Activated B cell treated with CpG ODN at 0.5 μM for 24 hours (primary cell): ENCODE results near the gene NFIA. TPM values are rescaled to one million over a fixed set of nuclear protein-coding genes. Genes with fewer than 3 reads are reported as not detected.

Source experiments
- ATAC-seq: fragments of 200-7000 bp; cut with Tn5 transposase; one replicate; pipeline ENCODE4 v1.10.0; 2021; ENCODE audit warnings: low read depth, mild to moderate bottlenecking, moderate library complexity
- CTCF ChIA-PET: fragments of 350-600 bp; sonication (Branson Sonifier 250); formaldehyde crosslinking; loops from one replicate; lab custom pipeline; 2021; ENCODE audit warnings: antibody characterized with exemption; lab: Charles Lee
- POLR2A ChIA-PET: fragments of 350-600 bp; sonication (Branson Sonifier 250); formaldehyde crosslinking; loops from one replicate; lab custom pipeline; 2021; ENCODE audit warnings: antibody characterized with exemption; lab: Charles Lee
- DNase-seq: peaks from one replicate; pipeline ENCODE4 v3.0.0; 2022
- H3K27ac Mint-ChIP-seq: one replicate; pipeline ENCODE4 v1.8.0; 2020; ENCODE audit warnings: mixed read lengths
- H3K27me3 Mint-ChIP-seq: one replicate; pipeline ENCODE4 v1.8.0; 2021; ENCODE audit warnings: mixed read lengths
- H3K36me3 Mint-ChIP-seq: one replicate; pipeline ENCODE4 v1.8.0; 2021; ENCODE audit warnings: low read depth, mixed read lengths
- H3K4me1 Mint-ChIP-seq: one replicate; pipeline ENCODE4 v1.8.0; 2021; ENCODE audit warnings: mixed read lengths
- H3K4me3 Mint-ChIP-seq: one replicate; pipeline ENCODE4 v1.8.0; 2020; ENCODE audit warnings: mild to moderate bottlenecking, mixed read lengths
- H3K9me3 Mint-ChIP-seq: one replicate; pipeline ENCODE4 v1.8.0; 2020; ENCODE audit warnings: mixed read lengths
- intact Hi-C: fragments of 100-400 bp; cut with micrococcal nuclease; formaldehyde crosslinking; loops from one replicate; pipeline ENCODE4 v1.15.1; 2024
- total RNA-seq: library from RNA; stranded (reverse); gene quantifications from 2 replicates; pipeline ENCODE4 v1.2.3, GENCODE V29; 2022
- TF ChIP-seq, protein P1 (sequence below): fragments of 200-600 bp; IDR thresholded peaks from one replicate; pipeline ENCODE4 v1.8.0; 2022; ENCODE audit warnings: antibody characterized with exemption, mild to moderate bottlenecking

The NFIA gene
- total RNA-seq, 1 donor from 2014 or later, result 0.13 TPM

DNA sequence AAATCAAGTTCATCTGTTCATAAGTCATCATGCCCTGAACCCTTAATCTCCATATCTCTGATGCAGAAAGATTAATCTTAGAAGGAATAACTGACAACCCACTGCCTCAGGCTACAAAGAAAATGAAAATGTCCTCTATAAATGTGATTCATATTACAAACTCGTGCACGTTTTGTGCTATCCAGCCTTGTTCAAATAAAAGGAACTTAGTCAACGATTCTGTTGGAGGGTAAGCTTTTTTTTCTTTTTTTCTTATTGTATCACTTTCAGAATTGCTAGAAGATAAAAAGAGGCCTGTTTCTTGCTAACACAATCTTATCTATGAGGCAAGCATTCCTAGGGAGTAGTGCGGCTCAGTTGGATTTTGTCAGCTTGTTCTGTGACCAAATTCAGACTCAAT, 414.1 kb downstream of the NFIA start:
- ChIA-PET CTCF (no interaction called here), POLR2A (no interaction called here)
- no peak overlapping the region for H3K27ac Mint-ChIP-seq
- no peak for ATAC-seq
- no peak for DNase-seq
- peaks cover 2% of the 10 kb centered on the region for H3K27me3 Mint-ChIP-seq
- no peaks in the 10 kb centered on the region for H3K4me1 Mint-ChIP-seq
- TF ChIP-seq, protein P1, sequence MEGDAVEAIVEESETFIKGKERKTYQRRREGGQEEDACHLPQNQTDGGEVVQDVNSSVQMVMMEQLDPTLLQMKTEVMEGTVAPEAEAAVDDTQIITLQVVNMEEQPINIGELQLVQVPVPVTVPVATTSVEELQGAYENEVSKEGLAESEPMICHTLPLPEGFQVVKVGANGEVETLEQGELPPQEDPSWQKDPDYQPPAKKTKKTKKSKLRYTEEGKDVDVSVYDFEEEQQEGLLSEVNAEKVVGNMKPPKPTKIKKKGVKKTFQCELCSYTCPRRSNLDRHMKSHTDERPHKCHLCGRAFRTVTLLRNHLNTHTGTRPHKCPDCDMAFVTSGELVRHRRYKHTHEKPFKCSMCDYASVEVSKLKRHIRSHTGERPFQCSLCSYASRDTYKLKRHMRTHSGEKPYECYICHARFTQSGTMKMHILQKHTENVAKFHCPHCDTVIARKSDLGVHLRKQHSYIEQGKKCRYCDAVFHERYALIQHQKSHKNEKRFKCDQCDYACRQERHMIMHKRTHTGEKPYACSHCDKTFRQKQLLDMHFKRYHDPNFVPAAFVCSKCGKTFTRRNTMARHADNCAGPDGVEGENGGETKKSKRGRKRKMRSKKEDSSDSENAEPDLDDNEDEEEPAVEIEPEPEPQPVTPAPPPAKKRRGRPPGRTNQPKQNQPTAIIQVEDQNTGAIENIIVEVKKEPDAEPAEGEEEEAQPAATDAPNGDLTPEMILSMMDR, result no peak
- H3K36me3 Mint-ChIP-seq, result no peaks in the 10 kb centered on the region
- intact Hi-C loops, result no loop called here
- H3K9me3 Mint-ChIP-seq, result no peaks in the 10 kb centered on the region
- H3K4me3 Mint-ChIP-seq, result no peak overlapping the region

DNA sequence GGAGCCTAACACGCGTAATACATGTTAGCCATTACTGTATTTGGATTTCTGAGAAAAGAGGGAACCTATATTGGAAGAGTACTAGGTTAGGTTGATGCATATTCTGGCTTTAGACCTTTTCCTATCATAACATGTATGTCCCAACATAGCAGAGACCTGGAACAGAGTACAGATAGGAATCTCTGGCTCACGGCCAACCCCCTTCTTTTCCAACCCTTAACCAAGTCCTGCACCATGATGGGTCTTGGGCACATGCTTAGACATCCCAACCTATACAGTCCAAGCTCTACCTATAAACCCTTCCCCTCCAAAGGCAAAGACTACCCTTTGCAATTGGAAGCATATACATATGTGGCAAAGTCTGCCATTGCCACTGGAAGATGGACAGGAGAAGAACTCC, 414.7 kb downstream of the NFIA start:
- no peak overlapping the region for H3K4me3 Mint-ChIP-seq
- H3K4me1 Mint-ChIP-seq, result no peaks in the 10 kb centered on the region
- H3K27ac Mint-ChIP-seq, result no peak overlapping the region
- DNase-seq, result no peak
- H3K36me3 Mint-ChIP-seq, result no peaks in the 10 kb centered on the region
- POLR2A ChIA-PET, result no interaction called here
- no peaks in the 10 kb centered on the region for H3K9me3 Mint-ChIP-seq
- TF ChIP-seq, protein P1, result no peak
- CTCF ChIA-PET, result no interaction called here
- intact Hi-C loops, result no loop called here
- ATAC-seq, result no peak
- H3K27me3 Mint-ChIP-seq, result peaks cover 2% of the 10 kb centered on the region

DNA sequence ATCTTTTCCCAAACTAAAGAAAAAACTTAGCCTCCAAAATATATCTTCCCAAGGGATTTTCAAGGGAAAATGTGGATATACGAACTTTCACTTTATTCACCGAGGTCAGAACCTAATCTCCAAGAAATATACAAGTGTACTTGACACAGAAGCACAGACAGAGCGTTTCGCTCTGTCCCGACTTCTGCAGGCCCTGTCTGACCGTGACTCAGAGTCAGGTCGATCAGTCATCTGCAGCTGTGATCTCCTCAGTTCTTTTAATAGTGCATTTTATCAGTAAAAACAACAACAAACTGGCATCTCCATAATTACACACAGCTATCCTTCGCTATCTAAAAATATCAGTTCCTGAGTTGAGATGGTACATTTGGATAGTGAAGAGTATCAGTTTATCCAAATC, 416.0 kb downstream of the NFIA start:
- DNase-seq, result no peak
- no peaks in the 10 kb centered on the region for H3K9me3 Mint-ChIP-seq
- H3K4me3 Mint-ChIP-seq, result no peak overlapping the region
- H3K4me1 Mint-ChIP-seq, result no peaks in the 10 kb centered on the region
- peaks cover 2% of the 10 kb centered on the region for H3K27me3 Mint-ChIP-seq
- no peak overlapping the region for H3K27ac Mint-ChIP-seq
- TF ChIP-seq, protein P1, result no peak
- CTCF ChIA-PET, result no interaction called here
- no peak for ATAC-seq
- H3K36me3 Mint-ChIP-seq, result no peaks in the 10 kb centered on the region
- POLR2A ChIA-PET, result no interaction called here
- intact Hi-C loops, result no loop called here

DNA sequence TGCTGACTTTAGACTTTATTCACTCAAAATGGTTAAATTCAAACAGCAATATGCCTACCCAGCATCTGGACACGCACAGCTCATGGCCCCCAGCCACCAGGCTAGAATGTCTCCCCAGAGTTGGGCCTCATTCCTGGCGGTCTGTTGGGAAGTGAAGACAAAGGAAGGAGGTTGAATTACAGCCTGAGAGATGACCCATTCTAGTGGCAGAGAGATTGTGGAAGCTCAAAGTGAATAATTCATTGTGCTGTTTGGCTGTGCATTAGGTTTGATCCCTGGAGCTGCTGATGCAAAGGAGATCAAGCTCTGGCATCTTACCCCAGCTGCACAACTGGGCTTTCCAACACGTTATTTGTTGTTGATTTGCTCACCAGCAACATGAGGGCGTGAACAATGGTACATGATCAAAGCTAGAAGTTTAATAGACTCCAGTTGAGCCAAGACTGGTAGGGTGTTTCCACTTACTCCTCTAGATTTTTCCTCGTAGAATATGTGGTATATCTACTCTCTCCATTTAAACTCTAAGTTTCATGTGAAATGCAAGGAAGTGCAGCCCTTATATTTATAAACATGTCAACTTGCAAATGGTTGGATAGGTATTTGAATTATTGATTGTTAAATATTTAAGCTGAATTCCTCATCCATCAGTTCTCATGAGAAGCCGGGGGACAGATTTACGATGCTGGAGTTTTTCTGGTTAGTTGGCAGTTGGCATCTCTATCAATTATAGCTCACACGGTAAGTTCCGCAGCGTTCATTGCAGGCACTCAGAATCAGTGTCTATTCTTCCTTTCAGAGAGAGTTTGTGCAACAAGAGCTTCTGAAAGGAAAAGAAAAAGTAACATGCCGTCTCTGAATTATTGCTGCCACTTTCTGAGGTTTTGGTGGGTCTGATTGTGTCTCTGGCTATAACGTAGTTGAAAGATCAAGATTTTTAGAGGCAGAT, 419.9 kb downstream of the NFIA start:
- ChIA-PET POLR2A (no interaction called here), CTCF (interaction anchor here (0.6 kb wide), 1 partner anchor 9 kb away, joined by 4 read pairs; no protein-coding TSS in a partner anchor)
- TF ChIP-seq, protein P1, result no peak
- ATAC-seq (no peak), DNase-seq (no peak)
- no peak overlapping the region for H3K4me3 Mint-ChIP-seq
- H3K36me3 Mint-ChIP-seq, result no peaks in the 10 kb centered on the region
- H3K9me3 Mint-ChIP-seq, result no peaks in the 10 kb centered on the region
- no peaks in the 10 kb centered on the region for H3K4me1 Mint-ChIP-seq
- no peak overlapping the region for H3K27ac Mint-ChIP-seq
- intact Hi-C loops, result no loop called here
- peaks cover 2% of the 10 kb centered on the region for H3K27me3 Mint-ChIP-seq

DNA sequence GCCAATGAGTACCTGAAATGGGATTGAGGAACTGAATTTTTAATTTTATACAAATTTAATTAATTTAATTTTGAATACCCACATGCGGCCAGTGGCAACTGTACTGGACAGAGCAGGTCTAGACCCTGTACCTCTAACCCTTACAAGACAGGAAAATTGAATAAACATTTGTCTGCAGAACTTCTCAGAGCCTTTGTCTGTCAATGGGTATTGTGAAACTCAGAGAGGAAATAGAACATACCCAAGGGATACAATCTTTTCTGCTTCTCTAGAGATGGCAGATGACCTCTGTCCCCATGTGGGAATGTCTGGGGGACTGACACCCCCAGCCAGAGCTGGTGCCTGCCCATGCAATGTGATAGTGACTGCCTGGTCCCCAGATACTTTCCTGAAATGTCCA, 421.9 kb downstream of the NFIA start:
- no peaks in the 10 kb centered on the region for H3K4me1 Mint-ChIP-seq
- H3K4me3 Mint-ChIP-seq, result no peak overlapping the region
- H3K27me3 Mint-ChIP-seq, result no peaks in the 10 kb centered on the region
- ChIA-PET POLR2A (no interaction called here), CTCF (no interaction called here)
- intact Hi-C loops, result no loop called here
- H3K27ac Mint-ChIP-seq, result no peak overlapping the region
- no peaks in the 10 kb centered on the region for H3K36me3 Mint-ChIP-seq
- H3K9me3 Mint-ChIP-seq, result no peaks in the 10 kb centered on the region
- TF ChIP-seq, protein P1, result no peak
- ATAC-seq, result no peak
- no peak for DNase-seq
